Measurements from ENCODE around the gene SFXN3. TPM values are rescaled to one million over a fixed set of nuclear protein-coding genes. Genes with fewer than 3 reads are reported as not detected.

The SFXN3 gene
- total and polyA plus RNA-seq, 7 donors, result 9.5 to 57.1 (median 17.5) TPM

DNA sequence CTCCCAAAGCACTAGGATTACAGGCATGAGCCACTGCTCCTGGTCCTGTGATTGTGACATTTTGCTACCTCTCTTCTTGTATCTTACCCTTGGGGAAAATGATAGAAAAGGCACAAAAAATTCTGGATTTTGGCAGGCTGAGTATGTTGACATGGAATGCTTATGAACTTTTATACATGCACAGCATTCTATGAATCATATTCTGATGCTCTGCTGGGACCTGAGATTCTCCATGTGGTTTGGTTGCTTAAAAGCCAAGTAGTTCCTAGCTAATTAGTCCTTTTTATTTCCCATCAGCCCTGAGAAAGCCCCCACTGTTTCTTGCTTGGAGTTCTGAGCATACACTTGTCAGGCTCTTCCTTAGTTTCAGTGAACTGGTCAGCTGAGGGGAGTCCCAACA, 22.5 kb downstream of the SFXN3 start:
- Histone ChIP-seq H3K4me3 (no peak overlapping the region), H3K27me3 (peaks cover 23 to 47% (median 45%) of the 10 kb centered on the region in 3 donors), H3K27ac (no peak overlapping the region), H3K36me3 (no peaks in the 10 kb centered on the region), H3K9me3 (no peaks in the 10 kb centered on the region), H3K4me1 (peaks cover 0 to 10% (median 8%) of the 10 kb centered on the region in 4 donors)
- intact Hi-C loops (cut with DNase I), result no loop called here
- no peak for DNase-seq
- TF ChIP-seq POLR2A (IDR thresholded peaks at IDR 0.05) (no peak), EP300 (IDR thresholded peaks at IDR 0.05) (no peak), POLR2AphosphoS5 (IDR thresholded peaks at IDR 0.05) (no peak)
- TF ChIP-seq, protein P1, sequence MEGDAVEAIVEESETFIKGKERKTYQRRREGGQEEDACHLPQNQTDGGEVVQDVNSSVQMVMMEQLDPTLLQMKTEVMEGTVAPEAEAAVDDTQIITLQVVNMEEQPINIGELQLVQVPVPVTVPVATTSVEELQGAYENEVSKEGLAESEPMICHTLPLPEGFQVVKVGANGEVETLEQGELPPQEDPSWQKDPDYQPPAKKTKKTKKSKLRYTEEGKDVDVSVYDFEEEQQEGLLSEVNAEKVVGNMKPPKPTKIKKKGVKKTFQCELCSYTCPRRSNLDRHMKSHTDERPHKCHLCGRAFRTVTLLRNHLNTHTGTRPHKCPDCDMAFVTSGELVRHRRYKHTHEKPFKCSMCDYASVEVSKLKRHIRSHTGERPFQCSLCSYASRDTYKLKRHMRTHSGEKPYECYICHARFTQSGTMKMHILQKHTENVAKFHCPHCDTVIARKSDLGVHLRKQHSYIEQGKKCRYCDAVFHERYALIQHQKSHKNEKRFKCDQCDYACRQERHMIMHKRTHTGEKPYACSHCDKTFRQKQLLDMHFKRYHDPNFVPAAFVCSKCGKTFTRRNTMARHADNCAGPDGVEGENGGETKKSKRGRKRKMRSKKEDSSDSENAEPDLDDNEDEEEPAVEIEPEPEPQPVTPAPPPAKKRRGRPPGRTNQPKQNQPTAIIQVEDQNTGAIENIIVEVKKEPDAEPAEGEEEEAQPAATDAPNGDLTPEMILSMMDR (IDR thresholded peaks at IDR 0.05), result no peak

DNA sequence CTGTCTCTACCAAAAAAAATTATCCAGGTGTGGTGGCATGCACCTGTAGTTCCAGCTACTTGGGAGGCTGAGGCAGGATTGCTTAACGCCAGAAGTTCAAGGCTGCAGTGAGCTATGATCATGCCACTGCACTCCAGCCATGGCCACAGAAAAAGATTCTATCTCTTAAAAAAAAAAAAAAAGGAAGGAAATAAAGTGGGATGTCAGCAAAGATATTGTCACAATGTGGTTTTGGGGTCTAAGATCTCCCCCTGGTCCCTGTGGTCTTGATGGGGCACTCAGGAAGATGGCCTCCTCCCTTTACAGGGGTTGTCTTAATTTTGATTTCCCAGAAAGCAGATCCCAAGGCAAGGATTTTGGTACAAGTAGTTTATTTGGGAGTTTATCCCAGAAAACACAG, 23.3 kb downstream of the SFXN3 start:
- 81 to 87% methylated on average over 1 of the region's 1 CpG for WGBS, 2 donors
- peaks cover 0 to 10% (median 8%) of the 10 kb centered on the region in 4 donors for H3K4me1 ChIP-seq
- no peak overlapping the region for H3K27ac ChIP-seq
- no peaks in the 10 kb centered on the region for H3K9me3 ChIP-seq
- peaks cover 14 to 39% (median 36%) of the 10 kb centered on the region in 3 donors for H3K27me3 ChIP-seq
- no peaks in the 10 kb centered on the region for H3K36me3 ChIP-seq
- no peak for TF ChIP-seq POLR2AphosphoS5 (IDR thresholded peaks at IDR 0.05)
- TF ChIP-seq, protein P1 (IDR thresholded peaks at IDR 0.05), result no peak
- TF ChIP-seq POLR2A (IDR thresholded peaks at IDR 0.05), result no peak
- TF ChIP-seq EP300 (IDR thresholded peaks at IDR 0.05), result no peak
- intact Hi-C loops (cut with DNase I), result no loop called here
- DNase-seq, result no peak
- no peak overlapping the region for H3K4me3 ChIP-seq

DNA sequence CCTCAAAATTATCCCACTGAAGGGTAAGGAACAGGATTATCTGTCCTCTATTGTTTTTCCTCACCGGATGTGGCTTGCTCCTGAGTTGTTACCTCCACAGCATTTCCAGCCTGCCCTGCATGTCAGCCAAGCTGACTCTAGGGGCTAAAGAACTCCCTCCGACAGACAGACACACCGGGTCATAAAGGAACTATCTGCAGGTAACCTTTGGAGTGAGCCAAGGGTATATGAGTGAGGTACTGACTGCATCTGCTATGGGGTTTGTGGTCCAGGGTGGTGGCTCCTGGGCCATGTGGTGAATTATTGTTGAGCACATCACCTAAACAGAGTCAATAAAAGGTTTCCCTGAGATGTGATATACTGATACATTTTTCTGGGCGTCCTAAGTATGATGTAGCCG, 23.8 kb downstream of the SFXN3 start:
- TF ChIP-seq, protein P1 (IDR thresholded peaks at IDR 0.05), result no peak
- no peak for TF ChIP-seq POLR2A (IDR thresholded peaks at IDR 0.05)
- DNase-seq, result no peak
- Histone ChIP-seq H3K27me3 (peaks cover 11 to 34% (median 31%) of the 10 kb centered on the region in 3 donors), H3K9me3 (no peaks in the 10 kb centered on the region), H3K4me1 (peaks cover 0 to 9% (median 7%) of the 10 kb centered on the region in 4 donors), H3K4me3 (no peak overlapping the region), H3K36me3 (no peaks in the 10 kb centered on the region), H3K27ac (no peak overlapping the region)
- intact Hi-C loops (cut with DNase I), result no loop called here
- WGBS, 2 donors, result 87 to 90% methylated on average over 5 of the region's 5 CpGs

DNA sequence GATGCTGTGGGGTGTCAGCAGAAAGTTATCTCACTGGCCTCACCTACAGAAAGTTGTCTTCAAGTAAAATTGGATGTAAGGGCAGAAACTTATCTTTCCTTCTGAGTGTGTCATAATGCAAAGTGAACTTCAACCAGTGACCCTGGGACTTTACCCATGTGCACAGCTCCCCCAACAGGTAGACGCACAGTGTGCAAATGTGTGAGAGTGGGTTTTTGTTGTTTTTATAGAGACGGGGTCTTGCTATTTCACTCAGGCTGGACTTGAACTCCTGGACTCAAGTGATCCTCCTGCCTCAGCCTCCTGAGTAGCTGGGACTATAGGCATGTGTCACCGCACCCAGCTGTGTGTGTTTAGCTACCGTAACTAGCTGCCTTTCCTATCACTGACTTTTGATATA, 24.4 kb downstream of the SFXN3 start:
- TF ChIP-seq POLR2AphosphoS5 (IDR thresholded peaks at IDR 0.05) (no peak), EP300 (IDR thresholded peaks at IDR 0.05) (no peak), POLR2A (IDR thresholded peaks at IDR 0.05) (no peak)
- TF ChIP-seq, protein P1 (IDR thresholded peaks at IDR 0.05), result no peak
- DNase-seq, result no peak
- intact Hi-C loops (cut with DNase I), result no loop called here
- Histone ChIP-seq H3K27ac (no peak overlapping the region), H3K27me3 (peaks cover 6 to 28% (median 26%) of the 10 kb centered on the region in 3 donors), H3K4me1 (peaks cover 0 to 9% (median 7%) of the 10 kb centered on the region in 4 donors), H3K36me3 (no peaks in the 10 kb centered on the region), H3K4me3 (no peak overlapping the region), H3K9me3 (no peaks in the 10 kb centered on the region)
- WGBS, 2 donors, result 70 to 96% methylated on average over 4 of the region's 4 CpGs

Measured in sigmoid colon (tissue), 7 donors.